ENCODE results near the gene C7orf25. TPM values are rescaled to one million over a fixed set of nuclear protein-coding genes. Genes with fewer than 3 reads are reported as not detected.

The C7orf25 gene
- total RNA-seq, 1 donor from 2014 or later: 14.4 TPM

DNA sequence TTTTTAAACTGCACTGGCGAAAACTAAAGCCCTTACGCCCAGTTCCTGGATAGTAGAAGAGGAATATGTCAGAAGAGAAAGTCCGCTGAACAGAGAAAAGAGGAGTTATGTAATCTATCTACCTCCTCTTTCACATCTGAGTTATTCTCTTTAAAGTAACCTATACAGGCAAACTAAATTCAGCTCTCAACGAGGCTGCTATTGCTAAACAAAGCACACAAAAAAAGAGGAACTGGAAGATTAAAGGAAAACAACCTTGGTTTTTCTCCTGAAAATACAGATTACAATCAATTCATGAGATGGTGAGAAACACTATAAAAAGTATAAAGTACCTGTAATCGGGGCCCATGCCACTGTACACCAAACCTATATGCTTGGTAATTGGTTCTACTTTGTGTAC is 14.3 kb upstream of the C7orf25 start:
- no peak for DNase-seq (ENCODE audit: low read depth)
- Histone ChIP-seq H3K36me3 (ENCODE audit: control insufficient read depth, insufficient read depth, low read length) (no peaks in the 10 kb centered on the region), H3K27me3 (ENCODE audit: control insufficient read depth, insufficient read depth, low read length) (no peaks in the 10 kb centered on the region), H3K4me3 (ENCODE audit: low read depth, low read length) (no peak overlapping the region)
- TF ChIP-seq, protein P1, sequence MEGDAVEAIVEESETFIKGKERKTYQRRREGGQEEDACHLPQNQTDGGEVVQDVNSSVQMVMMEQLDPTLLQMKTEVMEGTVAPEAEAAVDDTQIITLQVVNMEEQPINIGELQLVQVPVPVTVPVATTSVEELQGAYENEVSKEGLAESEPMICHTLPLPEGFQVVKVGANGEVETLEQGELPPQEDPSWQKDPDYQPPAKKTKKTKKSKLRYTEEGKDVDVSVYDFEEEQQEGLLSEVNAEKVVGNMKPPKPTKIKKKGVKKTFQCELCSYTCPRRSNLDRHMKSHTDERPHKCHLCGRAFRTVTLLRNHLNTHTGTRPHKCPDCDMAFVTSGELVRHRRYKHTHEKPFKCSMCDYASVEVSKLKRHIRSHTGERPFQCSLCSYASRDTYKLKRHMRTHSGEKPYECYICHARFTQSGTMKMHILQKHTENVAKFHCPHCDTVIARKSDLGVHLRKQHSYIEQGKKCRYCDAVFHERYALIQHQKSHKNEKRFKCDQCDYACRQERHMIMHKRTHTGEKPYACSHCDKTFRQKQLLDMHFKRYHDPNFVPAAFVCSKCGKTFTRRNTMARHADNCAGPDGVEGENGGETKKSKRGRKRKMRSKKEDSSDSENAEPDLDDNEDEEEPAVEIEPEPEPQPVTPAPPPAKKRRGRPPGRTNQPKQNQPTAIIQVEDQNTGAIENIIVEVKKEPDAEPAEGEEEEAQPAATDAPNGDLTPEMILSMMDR (IDR thresholded peaks at IDR 0.05; ENCODE audit: insufficient read depth, low read length, poor library complexity, severe bottlenecking): no peak

GRCh38 chr7:42925630-42926029 is 13.8 kb upstream of the C7orf25 start:
- no peaks in the 10 kb centered on the region for H3K27me3 ChIP-seq (ENCODE audit: control insufficient read depth, insufficient read depth, low read length)
- TF ChIP-seq, protein P1 (IDR thresholded peaks at IDR 0.05; ENCODE audit: insufficient read depth, low read length, poor library complexity, severe bottlenecking): no peak
- H3K4me3 ChIP-seq (ENCODE audit: low read depth, low read length): no peak overlapping the region
- no peaks in the 10 kb centered on the region for H3K36me3 ChIP-seq (ENCODE audit: control insufficient read depth, insufficient read depth, low read length)
- DNase-seq (ENCODE audit: low read depth): no peak

- Histone ChIP-seq H3K4me3 (ENCODE audit: low read depth, low read length) (no peak overlapping the region), H3K36me3 (ENCODE audit: control insufficient read depth, insufficient read depth, low read length) (no peaks in the 10 kb centered on the region), H3K27me3 (ENCODE audit: control insufficient read depth, insufficient read depth, low read length) (no peaks in the 10 kb centered on the region)
- TF ChIP-seq, protein P1 (IDR thresholded peaks at IDR 0.05; ENCODE audit: insufficient read depth, low read length, poor library complexity, severe bottlenecking): no peak
- no peak for DNase-seq (ENCODE audit: low read depth)
Measured at GRCh38 chr7:42924223-42924838, 12.5 kb upstream of the C7orf25 start.

GRCh38 chr7:42922017-42922753 is 10.3 kb upstream of the C7orf25 start:
- H3K4me3 ChIP-seq (ENCODE audit: low read depth, low read length): no peak overlapping the region
- H3K36me3 ChIP-seq (ENCODE audit: control insufficient read depth, insufficient read depth, low read length): no peaks in the 10 kb centered on the region
- no peak for DNase-seq (ENCODE audit: low read depth)
- no peaks in the 10 kb centered on the region for H3K27me3 ChIP-seq (ENCODE audit: control insufficient read depth, insufficient read depth, low read length)
- TF ChIP-seq, protein P1 (IDR thresholded peaks at IDR 0.05; ENCODE audit: insufficient read depth, low read length, poor library complexity, severe bottlenecking): no peak

DNA sequence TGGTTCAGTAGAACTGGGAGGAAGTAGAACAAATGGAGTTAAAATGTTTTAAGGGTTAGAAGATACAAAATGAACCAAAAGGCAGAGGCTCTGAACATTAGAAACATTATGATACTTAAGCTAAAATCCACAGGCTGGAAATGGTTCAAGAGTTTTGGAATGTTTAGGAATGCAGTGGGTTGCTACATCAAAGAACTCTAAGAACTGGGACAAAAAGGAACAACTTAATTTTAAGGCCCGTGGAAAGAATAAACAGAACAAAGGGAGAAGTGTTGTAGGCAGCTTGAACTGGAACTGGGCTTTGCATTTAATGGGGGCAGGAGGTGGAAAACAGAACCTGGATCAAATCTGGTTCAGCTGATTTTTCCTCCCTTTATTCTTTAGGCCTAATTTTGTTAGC is 3.5 kb upstream of the C7orf25 start:
- Histone ChIP-seq H3K4me3 (ENCODE audit: low read depth, low read length) (no peak overlapping the region), H3K27me3 (ENCODE audit: control insufficient read depth, insufficient read depth, low read length) (no peaks in the 10 kb centered on the region), H3K36me3 (ENCODE audit: control insufficient read depth, insufficient read depth, low read length) (no peaks in the 10 kb centered on the region)
- TF ChIP-seq, protein P1 (IDR thresholded peaks at IDR 0.05; ENCODE audit: insufficient read depth, low read length, poor library complexity, severe bottlenecking): no peak
- no peak for DNase-seq (ENCODE audit: low read depth)
